HG03378 (cell line): ENCODE data around the gene PFKP.
"Not testable (repeated sequence)": the region's sequence is repeated elsewhere in the genome, so short reads cannot be mapped to it uniquely, and the experiment has no call there.

ENCODE experiments used
- ATAC-seq: cut with Tn5 transposase; IDR thresholded peaks from one replicate; pipeline ENCODE4 v1.9.1; 2021; ENCODE audit warnings: mild to moderate bottlenecking, moderate library complexity; ENCODE audit not compliant: unreplicated experiment

PFKP gene

GRCh38 chr10:3046981-3047547 lies 20.3 kb upstream of the PFKP start:
- ATAC-seq, result no peak

- no peak for ATAC-seq
Observed at GRCh38 chr10:3047596-3047995, 19.8 kb upstream of the PFKP start.

- no peak for ATAC-seq
Observed at GRCh38 chr10:3048119-3049019, 19.0 kb upstream of the PFKP start.

DNA sequence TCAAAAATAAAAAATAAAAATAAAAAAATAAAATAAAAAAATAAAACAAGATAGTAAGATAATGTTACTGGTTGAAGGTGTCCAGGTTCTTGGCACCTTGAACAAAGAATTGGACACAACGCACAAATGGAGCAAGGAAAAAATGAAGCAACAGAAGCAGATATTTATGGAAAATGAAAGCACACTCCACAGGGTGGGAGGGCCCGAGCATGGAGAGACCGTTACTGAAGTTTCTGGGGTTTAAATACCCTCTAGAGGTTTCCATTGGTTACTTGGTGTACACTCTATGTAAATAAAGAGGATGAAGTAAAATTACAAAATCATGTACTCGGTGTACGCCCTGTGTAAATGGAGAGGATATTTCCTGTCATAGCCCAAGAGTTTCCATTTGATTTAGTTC lies 15.7 kb upstream of the PFKP start:
- no peak for ATAC-seq

DNA sequence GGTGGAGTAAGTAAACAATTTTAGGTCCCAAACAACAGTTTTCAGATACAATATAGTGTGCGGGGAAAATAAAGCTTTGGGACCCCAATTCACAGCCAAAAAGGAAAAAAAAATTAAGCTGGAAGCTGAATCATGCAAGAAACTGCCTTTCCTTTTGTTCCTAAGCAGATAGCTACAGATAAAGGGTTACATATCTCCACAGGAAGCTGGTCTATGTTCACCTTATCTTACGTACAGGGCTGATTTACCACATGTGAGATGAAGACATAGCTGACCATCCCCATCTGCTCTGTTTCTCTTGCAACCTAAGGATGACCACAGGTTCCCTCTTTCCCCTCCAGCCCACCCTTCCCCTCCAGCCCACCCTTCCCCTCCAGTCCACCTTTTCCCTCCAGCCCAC lies 14.2 kb upstream of the PFKP start:
- no peak for ATAC-seq

GRCh38 chr10:3054183-3054850 lies 13.0 kb upstream of the PFKP start:
- ATAC-seq, result no peak

DNA sequence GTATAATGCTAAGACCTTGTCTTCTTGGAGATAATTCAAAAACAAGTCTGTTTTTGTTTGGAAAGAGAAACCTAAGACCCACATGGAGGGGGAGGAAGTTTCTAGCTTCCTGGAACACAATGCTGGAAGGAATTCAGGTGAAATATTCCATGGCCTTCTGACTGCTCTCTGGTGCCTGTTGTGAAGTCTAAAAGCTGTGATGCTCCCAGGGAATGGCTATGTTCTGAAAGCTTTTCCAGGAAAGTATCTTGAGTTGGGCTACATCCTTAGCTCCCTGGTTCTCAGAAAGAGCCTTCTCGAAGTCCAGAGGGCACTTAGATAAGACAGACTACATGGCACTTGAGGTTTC lies 12.5 kb upstream of the PFKP start:
- ATAC-seq, result no peak

- ATAC-seq, result no peak
Observed at GRCh38 chr10:3056280-3057037, 10.9 kb upstream of the PFKP start.

DNA sequence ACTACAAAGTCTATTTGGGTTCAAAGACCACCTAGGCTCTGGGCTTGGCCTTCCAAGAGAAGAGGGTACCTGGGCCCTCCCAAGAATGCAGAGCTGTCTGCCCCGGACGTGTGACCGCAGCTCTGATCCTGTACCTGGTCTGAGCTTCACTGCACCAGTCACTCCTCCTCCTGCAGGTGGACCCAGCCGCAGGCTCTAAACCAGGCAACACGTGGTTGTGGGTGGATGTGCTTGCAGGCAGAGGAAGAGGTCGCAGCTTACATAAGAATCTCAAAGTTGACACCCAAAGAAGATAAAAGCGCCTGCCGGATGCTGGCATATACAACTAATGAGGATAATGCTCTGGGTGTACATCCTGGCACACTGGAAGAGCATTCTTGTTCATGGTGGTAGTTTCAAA lies 9.4 kb upstream of the PFKP start:
- no peak for ATAC-seq

DNA sequence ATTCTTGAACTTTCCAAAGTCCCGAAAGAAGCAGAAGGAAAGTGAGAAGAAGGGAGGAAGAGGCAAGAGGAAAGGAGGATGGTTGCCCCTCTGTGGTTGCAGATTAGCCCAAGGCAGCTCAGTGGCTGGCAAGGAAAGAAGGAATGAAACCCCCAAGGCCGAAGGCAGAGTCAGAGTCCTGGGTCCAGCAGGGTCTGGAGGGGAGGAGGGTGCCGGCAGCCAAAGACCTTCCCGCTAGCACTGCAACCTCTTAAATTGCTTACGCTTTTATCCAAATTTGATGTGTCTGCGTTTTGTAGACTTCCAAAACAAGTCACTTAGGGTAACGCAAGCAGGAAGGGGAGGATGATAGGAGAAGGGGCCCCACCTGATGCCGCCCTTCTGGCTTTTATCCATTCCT lies 7.4 kb upstream of the PFKP start:
- no peak for ATAC-seq

DNA sequence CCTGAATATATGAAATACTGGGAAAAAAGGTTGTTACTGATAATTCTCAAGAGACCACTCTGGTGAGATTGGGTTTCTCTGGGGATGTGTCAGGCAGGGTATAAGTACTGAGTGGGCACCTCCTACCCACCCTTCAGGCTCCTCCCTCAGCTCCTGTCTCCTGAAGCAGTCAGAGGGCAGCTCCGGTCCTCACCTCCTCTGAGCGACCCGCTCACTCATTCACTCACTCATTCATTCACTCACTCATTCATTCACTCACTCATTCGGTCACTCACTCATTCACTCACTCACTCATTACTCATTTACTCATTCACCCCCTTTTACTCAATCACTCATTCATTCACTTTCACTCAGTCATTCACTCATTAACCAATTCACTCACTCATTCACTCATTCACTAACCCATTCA lies 6.9 kb upstream of the PFKP start:
- ATAC-seq, result no peak

GRCh38 chr10:3061323-3061898 lies 5.9 kb upstream of the PFKP start:
- ATAC-seq, result not testable (repeated sequence)

- ATAC-seq, result no peak
Observed at GRCh38 chr10:3062502-3063186, 4.7 kb upstream of the PFKP start.

- ATAC-seq, result no peak
Observed at GRCh38 chr10:3064423-3064822, 2.9 kb upstream of the PFKP start.

DNA sequence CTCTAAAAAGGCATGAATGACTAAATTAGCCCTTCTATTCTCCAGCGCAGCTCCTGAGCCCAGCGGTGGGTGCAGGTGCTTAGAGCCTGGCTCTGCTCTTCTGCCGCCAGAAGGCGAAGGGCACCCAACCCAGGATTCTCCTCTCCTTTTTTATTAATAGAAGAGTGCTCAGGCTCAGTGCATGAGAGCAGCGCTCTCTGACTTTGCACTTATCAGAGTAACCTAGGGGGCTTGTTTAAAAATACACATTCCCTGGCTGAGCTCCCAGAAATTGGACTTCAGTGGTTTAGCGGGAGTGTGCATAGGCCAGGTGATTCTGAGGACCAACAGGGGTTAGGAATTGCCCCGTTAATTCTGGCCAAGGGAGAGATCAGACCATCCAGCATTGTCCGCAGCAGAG lies 1.7 kb upstream of the PFKP start:
- no peak for ATAC-seq

- no peak for ATAC-seq
Observed at GRCh38 chr10:3066317-3067117, 831 bp upstream of the PFKP start.

- ATAC-seq, result peak; percentile 7
Observed at GRCh38 chr10:3067859-3068179, 471 bp downstream of the PFKP start.

GRCh38 chr10:3068201-3068967 lies 1.0 kb downstream of the PFKP start:
- ATAC-seq, result peak; percentile 41
